Endometrial microvascular endothelial cells (primary cell): ENCODE measurements around the gene CCT8. TPM values are rescaled to one million over a fixed set of nuclear protein-coding genes. Genes with fewer than 3 reads are reported as not detected.

ENCODE experiments used
- in situ Hi-C: cut with HindIII; loops from 2 replicates; pipeline ENCODE4 v1.10.0; 2017; ENCODE audit warnings: low sequenced_read_pairs, low pct_unique_long_range_greater_than_20kb; ENCODE audit errors: inconsistent ontology term
- total RNA-seq: library from RNA; depleted of rRNA; stranded (reverse); fragments of >200 nt; gene quantifications from one replicate; pipeline ENCODE4 v1.2.3, GENCODE V29; 2015; ENCODE audit errors: inconsistent ontology term

Gene CCT8
- total RNA-seq, 1 donor from 2014 or later = 268 TPM

DNA sequence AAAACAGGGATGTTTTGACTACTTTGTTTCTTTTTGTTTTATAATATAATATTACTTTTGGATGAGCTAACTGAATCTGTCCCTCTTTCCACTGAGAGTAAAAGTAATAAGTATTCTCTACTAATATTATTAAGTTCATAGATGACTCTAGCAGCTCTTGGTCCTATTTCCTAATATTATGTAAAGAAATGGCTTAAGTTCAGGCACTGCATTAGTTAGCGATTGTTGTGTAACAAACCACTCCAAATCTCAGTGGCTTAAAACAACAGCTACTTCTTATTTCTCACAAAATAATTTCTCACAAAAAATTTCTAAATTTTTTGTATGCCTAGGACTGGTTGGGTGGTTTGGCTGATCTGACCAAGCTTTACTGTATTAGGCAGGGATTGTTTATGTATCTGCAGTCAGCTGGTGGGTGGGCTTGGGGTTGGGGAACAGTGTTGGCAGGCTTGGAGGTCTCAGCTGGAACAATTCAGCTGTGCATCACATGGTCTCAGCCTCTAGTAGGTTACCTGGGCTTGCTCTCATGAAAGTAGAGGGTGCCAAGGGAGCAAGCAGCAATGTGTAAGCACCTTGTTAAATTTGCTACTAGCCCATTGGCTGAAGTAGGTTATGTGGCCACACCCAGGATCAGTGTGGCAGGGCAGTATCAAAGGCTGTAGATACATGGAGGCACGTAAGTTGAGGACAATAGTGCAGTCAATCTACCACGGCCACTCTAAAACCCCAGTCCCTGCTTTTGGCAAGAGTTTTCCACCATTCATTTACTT, 8.8 kb upstream of the CCT8 start:
- in situ Hi-C loops = loop anchor here (25.0 kb wide), 1 partner anchor 280 kb away; no protein-coding TSS in a partner anchor

DNA sequence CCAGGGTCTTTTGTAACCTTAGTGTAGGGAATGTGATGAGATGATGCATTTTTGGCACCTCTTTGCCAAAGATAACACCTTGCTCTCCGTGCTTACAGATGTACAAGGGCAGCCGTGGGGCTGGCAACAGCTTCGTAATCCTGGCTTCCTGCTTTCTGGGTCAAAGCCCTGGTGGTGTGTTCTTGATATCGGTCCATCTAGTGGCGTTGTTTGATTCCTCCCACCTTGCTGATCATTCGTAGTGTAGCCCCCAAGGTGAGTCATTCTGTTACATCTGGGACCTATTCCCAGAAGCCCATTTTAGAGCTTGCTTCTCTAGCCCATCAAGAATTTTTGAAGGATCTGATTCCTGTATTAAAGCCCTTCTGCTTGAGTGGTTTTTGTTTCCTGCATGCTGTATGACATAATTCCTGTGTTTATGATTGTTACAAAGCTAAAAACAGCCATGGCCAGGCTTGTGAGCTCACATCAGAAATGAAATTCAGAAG, 7.0 kb upstream of the CCT8 start:
- in situ Hi-C loops = loop anchor here (25.0 kb wide), 1 partner anchor 282 kb away; no protein-coding TSS in a partner anchor

DNA sequence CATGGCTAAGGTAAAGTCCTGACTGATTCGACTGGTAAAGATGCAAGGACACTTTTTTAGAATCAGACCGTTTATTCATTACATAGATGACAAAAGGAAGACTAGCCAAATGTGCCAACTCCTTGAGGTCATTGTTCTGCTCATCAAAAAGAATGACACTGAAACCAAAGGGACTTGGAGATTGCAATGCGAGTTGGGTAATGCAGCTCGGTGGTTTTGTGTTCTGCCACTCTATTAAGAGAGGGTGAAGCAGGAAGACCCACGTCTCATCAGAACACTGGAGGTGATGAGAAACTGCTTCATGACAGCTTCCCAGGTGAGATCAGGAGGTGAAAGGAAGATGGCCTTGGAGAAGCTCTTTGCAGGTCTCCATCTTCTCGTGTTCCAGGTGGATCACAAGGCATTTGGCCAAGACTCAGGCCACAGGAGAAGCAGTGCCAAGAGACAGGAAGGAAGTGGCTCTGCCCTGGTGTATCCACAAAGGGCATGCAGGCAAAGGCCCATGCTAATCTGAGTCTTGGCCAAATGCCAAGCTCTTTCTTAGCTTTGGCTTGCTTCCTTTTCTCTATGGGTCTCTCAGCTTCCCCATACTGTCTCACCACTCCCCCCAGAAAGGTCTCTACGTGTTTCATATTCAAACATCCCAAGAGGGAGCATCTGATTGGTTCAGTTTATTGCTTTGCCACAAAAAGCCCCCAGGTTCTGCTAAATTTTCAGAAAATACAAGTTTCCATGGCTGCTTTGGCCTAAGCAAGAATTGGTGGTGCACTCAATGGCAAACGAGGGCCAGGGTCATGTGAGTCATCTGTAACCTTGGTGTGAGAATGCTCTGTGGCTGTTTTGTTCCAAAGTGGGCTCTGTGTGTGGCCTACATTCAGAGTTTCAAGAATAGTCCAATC, 5.7 kb upstream of the CCT8 start:
- in situ Hi-C loops = loop anchor here (25.0 kb wide), 1 partner anchor 283 kb away; no protein-coding TSS in a partner anchor

DNA sequence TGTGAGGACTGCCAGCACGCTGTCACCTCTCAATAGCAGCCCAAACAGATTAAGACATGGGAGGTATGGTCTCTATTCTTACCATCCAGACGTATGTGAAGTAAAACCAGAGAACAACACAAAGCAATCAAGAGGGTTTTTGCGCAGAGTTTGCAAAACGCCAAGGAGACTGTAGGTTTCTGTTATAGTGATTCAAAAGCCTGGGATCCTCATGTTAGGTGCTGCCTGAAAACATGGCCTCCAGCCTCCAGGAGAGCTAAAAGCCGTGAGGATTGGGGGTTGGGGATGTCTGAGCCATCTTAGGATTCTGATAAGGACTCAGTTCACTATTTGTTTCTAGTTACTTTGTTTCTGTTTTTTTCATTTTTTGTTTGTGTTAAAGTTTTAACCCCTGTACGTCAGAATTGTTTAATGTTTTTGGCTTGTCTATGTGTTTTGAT, 4.2 kb upstream of the CCT8 start:
- in situ Hi-C loops = loop anchor here (25.0 kb wide), 1 partner anchor 285 kb away; no protein-coding TSS in a partner anchor

DNA sequence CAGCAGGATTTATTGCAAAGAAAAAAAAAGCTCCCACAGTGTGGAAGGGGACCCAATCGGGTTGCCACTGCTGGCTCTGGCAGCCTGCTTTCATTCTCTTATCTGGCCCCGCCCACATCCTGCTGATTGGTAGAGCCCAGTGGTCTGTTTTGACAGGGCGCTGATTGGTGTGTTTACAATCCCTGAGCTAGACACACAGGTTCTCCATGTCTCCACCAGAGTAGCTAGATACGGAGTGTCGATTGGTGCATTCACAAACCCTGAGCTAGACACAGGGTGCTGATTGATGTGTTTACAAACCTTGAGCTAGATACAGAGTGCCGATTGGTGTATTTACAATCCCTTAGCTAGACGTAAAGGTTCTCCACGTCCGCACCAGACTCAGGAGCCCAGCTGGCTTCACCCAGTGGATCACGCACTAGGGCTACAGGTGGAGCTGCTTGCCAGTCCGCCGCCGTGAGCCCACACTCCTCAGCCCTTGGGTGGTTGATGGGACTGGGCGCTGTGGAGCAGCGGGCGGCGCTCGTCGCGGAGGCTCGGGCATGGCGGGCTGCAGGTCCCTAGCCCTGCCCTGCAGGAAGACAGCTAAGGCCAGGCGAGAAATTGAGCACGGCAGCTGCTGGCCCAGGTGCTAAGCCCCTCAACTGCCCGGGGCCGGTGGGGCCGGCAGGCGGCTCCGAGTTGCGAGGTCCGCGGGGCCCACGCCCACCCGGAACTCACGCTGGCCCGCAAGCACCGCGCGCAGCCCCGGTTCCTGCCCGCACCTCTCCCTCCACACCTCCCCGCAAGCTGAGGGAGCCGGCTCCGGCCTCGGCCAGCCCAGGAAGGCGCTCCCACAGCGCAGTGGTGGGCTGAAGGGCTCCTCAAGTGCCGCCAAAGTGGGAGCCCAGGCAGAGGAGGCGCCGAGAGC, 3.5 kb upstream of the CCT8 start:
- in situ Hi-C loops = loop anchor here (25.0 kb wide), 1 partner anchor 285 kb away; no protein-coding TSS in a partner anchor

DNA sequence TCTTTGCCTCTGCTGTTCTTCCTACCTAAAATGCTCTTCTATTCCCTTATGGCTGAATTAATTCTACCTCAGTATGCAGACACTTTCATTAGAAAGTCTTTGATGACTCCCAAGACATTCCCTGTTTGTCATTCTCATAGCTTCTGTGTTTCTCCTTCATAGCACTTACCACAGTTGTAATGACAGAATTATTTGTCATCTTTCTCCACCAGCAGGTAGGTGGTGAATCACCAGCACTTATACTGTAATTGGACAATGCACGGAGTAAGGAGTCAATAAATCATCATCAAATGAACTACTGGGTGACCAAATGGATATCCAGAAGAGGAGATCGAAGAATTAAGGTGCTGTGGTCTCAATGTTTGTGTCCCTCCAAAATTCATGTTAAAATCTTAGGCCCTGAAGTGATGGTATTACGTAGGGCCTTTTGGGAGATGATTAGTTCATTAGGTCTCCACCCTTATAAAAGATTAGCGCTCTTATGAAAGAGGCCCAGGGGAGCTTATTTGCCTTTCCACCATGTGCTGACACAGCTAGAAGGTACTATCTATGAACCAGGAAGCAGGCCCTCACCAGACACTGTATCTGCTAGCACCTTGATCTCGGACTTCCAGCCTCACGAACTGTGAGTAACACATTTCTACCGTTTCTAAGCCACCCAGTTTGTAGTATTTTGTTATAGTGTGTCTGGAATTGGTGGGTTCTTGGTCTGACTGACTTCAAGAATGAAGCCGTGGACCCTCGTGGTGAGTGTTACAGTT, 2.4 kb upstream of the CCT8 start:
- in situ Hi-C loops = loop anchor here (25.0 kb wide), 1 partner anchor 286 kb away; no protein-coding TSS in a partner anchor

DNA sequence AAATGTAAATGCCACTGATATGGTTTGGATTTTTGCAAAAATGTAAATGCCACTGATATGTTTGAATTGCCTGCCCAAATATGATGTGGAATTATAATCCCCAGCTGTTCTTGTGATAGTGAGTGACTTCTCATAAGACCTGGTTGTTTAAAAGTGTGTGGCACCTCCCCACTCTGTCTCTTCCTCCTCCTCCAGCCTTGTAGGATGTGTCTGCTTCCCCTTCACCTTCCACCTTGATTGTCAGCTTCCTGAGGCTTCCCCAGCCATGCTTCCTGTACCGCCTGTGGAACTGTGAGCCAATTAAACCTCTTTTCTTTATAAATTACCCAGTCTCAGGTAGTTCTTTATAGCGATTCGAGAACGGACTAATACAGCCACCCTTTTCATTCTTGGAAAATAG, 1.3 kb upstream of the CCT8 start:
- in situ Hi-C loops = loop anchor here (25.0 kb wide), 1 partner anchor 288 kb away; no protein-coding TSS in a partner anchor

DNA sequence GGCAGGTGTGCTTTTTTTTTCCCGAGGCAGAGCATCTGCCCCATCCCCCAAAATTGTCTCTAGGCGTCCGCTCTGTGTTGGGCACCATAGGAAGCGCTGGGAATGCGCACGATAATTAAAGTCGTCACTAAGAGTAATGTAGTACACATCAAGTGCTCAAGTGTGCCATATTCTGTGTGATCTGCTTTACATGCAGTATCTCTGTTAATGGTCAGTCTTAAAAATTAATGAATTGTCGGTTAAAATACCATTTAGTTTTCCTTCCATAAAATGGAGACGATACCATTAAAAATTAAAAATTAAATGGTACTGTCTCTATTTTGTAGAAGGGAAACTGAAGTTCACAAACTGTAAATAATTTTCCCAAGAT, 544 bp upstream of the CCT8 start:
- in situ Hi-C loops = no loop called here

DNA sequence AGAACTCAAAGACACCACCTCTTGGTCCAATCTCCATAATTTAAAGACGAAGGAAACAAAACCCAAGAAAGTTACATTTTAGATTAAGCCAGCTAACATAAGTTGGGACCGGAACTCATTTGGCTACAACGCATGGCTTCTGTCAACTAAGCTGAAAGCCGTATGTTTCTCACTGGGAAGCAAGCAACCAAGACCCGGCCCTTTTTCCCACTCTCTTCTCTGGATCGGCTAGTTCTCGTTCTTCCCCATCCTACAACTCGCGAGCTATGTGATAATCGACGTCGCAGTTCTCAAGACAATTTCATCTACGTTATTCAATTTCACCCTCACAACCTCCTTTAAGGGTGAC, 601 bp downstream of the CCT8 start:
- in situ Hi-C loops = no loop called here

DNA sequence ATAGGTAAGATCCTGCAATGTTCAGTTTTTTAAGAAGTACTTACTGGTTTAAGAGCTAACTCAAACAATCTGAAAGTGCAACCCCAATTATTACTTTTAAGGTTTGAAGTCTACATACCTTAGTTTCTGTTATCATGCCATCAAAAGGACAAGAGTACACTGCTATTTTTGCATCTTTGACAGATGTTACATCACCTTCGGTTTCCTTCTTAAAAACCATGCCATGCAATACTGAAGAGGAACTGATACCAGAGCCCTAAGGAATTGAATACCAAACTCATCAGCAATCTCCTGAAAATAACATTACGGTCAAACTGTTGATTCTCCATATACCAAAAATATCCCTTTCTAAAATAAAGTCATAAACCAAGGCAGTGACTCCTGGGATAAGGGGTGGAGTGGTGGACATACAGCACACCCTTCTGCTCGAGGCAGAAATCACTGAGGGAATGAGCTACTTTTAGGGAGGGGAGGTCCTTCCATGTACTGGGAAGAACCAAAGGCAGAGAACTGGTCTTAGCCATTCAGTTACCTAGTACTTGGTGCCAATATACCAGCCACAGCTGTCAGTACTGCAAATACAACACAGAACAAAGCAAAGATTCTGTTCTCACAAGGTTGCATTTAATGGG, 8.5 kb downstream of the CCT8 start:
- in situ Hi-C loops = no loop called here

DNA sequence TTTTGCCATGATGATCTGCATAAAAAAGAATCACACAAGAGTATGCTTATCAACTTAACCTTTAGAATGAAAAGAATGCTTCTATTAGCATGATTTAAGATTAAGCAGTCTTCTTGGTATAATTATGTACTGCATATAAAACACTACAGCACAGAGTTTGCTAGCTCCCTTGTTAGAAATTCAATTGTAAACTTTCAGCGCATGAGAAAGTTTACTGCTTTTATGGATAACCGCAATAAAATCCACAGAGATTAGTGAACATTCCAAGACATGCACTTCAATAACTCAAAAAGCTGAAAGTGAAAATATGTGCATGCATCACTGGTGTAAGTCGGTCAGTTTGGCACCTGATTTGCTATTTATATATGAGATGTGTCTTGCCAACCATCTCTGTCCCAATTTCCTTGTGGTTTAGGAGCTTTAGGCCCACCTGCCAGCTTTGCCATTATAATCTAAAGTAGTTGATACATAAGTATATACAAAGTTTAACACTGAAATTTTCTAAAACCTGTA, 16.9 kb downstream of the CCT8 start:
- in situ Hi-C loops = no loop called here

DNA sequence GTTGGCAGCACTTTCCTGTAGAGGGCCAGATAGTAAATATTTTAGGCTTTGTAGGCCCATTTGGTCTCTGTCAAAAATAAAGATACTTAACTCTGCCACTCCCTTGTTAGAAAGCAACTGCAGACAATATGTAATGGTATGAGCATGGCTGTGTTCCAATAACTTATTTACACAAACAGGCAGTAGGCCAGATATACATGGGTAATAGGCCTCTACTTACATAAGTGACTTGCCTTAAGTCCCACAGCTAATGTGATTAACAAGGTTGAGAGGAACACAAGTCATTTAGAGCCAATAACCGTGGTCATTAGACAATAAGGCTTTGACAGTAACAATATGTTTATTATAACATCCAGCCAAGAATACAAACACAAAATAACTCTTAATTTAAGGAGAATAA, 17.4 kb downstream of the CCT8 start:
- in situ Hi-C loops = no loop called here

DNA sequence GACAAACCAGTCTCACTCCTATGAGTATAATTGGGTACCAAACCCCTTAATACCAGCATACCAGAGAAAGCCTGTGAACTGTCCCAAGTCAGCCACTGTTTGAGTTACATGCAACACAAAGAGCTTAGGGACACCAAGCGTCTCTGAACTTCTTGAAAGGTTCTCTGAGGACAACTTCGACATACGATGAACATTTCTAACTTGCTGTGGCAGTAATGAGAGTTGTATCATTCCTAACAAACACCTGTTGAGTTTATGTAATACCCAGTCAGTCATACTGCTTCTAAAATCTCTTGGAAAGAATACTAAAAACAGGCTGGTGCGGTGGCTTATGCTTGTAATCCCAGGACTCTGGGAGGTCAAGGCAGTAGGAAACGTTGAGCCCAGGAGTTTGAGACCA, 18.4 kb downstream of the CCT8 start:
- in situ Hi-C loops = no loop called here

DNA sequence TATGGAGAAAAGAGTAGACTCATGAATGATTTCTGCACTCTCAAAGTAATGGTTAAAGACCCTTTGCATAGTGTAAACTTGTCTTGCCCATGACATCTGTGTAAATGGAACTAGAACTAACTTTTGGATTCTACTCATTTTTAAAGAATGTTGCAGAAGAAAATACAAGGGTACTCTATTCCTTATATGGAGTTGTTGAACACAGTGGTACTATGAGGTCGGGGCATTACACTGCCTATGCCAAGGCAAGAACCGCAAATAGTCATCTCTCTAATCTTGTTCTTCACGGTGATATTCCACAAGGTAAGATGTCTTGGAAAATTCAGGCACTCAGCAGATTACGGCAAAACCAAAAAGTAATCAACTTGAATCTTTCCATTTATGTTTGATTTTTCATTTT, 19.8 kb downstream of the CCT8 start:
- in situ Hi-C loops = no loop called here

DNA sequence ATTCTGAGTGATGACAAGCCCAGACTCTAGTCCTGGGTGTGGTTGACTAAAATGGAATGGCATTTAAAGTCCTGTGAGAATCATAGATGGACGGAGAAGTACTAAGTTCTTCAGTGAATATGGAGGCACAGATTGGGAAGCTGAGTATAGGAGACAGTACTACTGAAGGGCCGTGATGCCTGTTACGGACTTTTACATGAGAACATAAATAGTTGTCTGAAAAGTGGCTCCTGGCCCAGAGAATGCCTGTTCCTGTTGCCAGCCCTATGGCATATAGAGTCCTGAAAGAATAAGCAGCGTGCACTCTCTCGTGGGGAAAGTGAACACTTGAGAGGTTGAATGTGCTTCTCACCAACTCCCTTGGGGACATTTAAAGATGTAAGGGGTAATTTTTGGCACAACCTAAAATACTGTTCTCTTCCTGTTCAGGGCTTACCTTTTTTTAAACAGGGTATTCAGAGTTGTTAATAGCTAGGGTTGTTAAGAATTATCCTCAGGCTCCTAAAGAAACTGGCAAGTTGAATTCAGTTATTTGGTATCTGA, 20.4 kb downstream of the CCT8 start:
- in situ Hi-C loops = no loop called here

DNA sequence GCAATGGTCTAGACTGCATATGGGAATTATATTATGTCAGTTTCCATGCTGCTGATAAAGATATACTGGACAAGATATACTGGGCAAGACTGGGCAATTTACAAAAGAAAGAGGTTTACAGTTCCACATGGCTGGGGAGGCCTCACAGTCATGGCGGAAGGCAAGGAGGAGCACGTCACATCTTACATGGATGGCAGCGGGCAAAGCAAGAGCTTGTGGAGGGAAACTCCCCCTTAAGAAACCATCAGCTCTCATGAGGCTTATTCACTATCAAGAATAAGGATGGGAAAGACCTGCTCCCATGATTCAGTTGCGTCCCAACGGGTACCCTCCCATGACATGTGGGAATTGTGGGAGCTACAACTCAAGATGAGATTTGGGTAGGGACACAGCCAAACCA, 21.2 kb downstream of the CCT8 start:
- in situ Hi-C loops = no loop called here

DNA sequence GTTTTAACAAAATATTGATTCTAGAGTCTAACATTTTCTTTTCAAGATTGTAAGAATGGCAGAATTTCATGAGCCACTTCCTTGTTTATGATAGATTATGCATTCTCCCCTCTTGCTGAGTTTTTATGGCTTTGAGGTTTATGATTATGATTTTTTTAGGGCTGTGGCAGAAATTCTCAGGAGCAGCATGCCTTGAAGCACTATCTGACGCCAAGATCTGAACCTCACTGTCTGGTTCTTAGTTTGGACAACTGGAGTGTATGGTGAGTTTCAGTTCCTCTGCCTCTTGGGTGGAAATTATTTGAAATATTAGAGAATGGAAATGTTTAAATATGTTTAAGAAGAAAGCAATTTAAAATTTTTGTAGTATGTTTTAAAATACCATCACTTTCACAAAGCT, 38.8 kb downstream of the CCT8 start:
- in situ Hi-C loops = no loop called here
